K562 (cell line): ENCODE measurements around the gene RPL10A. TPM values are rescaled to one million over a fixed set of nuclear protein-coding genes. Genes with fewer than 3 reads are reported as not detected.
A peak's percentile ranks its signal among the peaks of the same experiment; 100 is the strongest.

Source experiments
- ETS2 ChIP-seq: IDR thresholded peaks from 2 replicates; pipeline ENCODE4 v1.6.1; 2016; ENCODE audit warnings: borderline replicate concordance, missing genetic modification characterization, mild to moderate bottlenecking, moderate library complexity, missing compliant biosample characterization; ENCODE audit not compliant: poor library complexity, severe bottlenecking
- HNRNPUL1 ChIP-seq: fragments of 200-400 bp; formaldehyde crosslinking; IDR thresholded peaks from 2 replicates; pipeline ENCODE4 v1.6.1; 2017; ENCODE audit warnings: low read length
- MAX ChIP-seq: sonication (generic); formaldehyde crosslinking; IDR thresholded peaks from 2 replicates; pipeline ENCODE4 v1.9.0; 2022; ENCODE audit warnings: mild to moderate bottlenecking, missing genetic modification reagents
- POLR2AphosphoS5 ChIP-seq: IDR thresholded peaks from 2 replicates; pipeline ENCODE4 v1.6.1; 2011; ENCODE audit warnings: mild to moderate bottlenecking, low read depth, low read length, moderate library complexity; ENCODE audit not compliant: control insufficient read depth, insufficient read depth
- PTTG1 ChIP-seq: fragments of 450-650 bp; IDR thresholded peaks from 2 replicates; pipeline ENCODE4 v1.6.1; 2016; ENCODE audit warnings: low read depth, mild to moderate bottlenecking, missing genetic modification characterization, missing compliant biosample characterization
- RUNX1 ChIP-seq: sonication (generic); IDR thresholded peaks from 2 replicates; pipeline ENCODE4 v1.6.1; 2016; ENCODE audit warnings: antibody characterized with exemption, low read depth
- ZBTB49 ChIP-seq: sonication (generic); formaldehyde crosslinking; IDR thresholded peaks from 2 replicates; pipeline ENCODE4 v1.8.0; 2022; ENCODE audit warnings: missing genetic modification reagents, mild to moderate bottlenecking, borderline replicate concordance
- polyA plus RNA-seq, 8 experiments: library from polyadenylated mRNA; depleted of rRNA in 4 of 8; stranded (reverse) in 5 of 8; unstranded in 3 of 8; fragments of >200 nt; fragmentation: Nextera tagmentation in 2 of 8; fragmentation: Illumina TruSeq in 1 of 8; extraction: Ambion mirVana in 2 of 8; extraction: Trizol in 1 of 8; gene quantifications; 2 replicates each; pipeline versions ENCODE4 v1.2.1 to v1.2.3, GENCODE V29; 2011 to 2014; ENCODE audit warnings: inconsistent platforms in 1 of 8, missing spikeins in 1 of 8
- total RNA-seq, 7 experiments: library from RNA; depleted of rRNA in 6 of 7; stranded (reverse); fragments of >200 nt in 6 of 7; fragmentation: Illumina TruSeq in 2 of 7; extraction: Trizol in 2 of 7; gene quantifications; 2 replicates each; pipeline versions ENCODE4 v1.2.1 to v1.2.3, GENCODE V29; 2011 to 2021; ENCODE audit warnings: low replicate concordance in 1 of 7
- TF ChIP-seq, protein P1 (sequence below), 2 experiments: IDR thresholded peaks in 1 of 2; conservative IDR thresholded peaks in 1 of 2; 2 replicates each; pipeline ENCODE4 v1.6.1; 2016; ENCODE audit warnings: low read depth in 2 of 2, mild to moderate bottlenecking in 1 of 2, missing compliant biosample characterization in 1 of 2, missing genetic modification characterization in 1 of 2, moderate library complexity in 1 of 2

RPL10A gene
- total and polyA plus RNA-seq, 9 of the 15 experiments (the other 6 are each of a cell fraction or from before 2014, with no cell fraction given): 1,589 to 3,237 (median 2,116) TPM

DNA sequence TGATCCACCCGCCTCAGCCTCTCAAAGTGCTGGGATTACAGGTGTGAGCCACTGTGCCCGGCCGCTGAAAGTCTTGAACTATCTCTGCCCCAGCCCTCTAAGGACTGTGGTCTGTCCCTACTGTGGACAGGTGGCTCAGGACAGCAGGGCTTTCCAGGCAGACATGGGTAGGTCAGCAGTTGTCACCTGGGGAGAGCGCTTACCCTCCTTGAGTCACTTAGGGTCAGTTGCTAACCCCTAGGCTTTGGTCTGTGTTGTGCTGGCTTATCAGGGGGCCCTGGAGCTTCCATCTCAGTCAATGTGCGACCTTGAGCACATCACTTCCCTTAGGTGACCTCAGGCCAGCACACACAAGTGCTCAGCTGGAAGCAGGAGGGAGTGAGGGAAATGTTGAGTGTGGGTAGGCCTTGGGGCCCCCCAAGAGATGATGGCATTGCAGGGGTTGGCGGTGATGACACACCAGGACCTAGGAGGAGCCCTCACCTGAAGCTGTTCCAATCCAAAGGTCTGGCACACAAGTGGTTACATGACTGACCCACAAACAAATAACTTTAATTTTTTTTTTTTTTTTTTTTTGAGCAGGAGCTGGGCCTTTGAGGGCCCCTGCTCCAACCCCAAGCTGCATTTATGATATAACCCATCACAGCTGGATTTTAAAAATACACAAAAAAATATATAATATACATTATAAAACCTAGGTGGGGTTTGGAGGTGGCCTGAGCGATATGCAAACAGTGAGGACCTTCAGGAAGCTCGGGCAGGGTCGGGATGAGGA lies 5.1 kb downstream of the RPL10A start (continued):
- TF ChIP-seq, protein P1, sequence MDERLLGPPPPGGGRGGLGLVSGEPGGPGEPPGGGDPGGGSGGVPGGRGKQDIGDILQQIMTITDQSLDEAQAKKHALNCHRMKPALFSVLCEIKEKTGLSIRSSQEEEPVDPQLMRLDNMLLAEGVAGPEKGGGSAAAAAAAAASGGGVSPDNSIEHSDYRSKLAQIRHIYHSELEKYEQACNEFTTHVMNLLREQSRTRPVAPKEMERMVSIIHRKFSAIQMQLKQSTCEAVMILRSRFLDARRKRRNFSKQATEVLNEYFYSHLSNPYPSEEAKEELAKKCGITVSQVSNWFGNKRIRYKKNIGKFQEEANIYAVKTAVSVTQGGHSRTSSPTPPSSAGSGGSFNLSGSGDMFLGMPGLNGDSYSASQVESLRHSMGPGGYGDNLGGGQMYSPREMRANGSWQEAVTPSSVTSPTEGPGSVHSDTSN (CRISPR knock-in tag; IDR thresholded peaks at IDR 0.05; ENCODE audit: low read depth): no peak
- TF ChIP-seq, protein P1 (tag; conservative IDR thresholded peaks at IDR 0.05; ENCODE audit: low read depth): no peak
- TF ChIP-seq RUNX1 (no peak), MAX (CRISPR knock-in tag) (peak; percentile 36; the same call in 1 of the 2 replicates), POLR2AphosphoS5 (peak; percentile 48; the same call in 1 of the 2 replicates), HNRNPUL1 (no peak), ETS2 (tag) (no peak), PTTG1 (tag) (no peak), ZBTB49 (0 out of 2 replicates have a peak, but pooled peaks have one; percentile 33)
